ENCODE data around the gene NCMAP.
"Not testable (repeated sequence)": the region's sequence is repeated elsewhere in the genome, so short reads cannot be mapped to it uniquely, and the experiment has no call there.

The NCMAP gene

DNA sequence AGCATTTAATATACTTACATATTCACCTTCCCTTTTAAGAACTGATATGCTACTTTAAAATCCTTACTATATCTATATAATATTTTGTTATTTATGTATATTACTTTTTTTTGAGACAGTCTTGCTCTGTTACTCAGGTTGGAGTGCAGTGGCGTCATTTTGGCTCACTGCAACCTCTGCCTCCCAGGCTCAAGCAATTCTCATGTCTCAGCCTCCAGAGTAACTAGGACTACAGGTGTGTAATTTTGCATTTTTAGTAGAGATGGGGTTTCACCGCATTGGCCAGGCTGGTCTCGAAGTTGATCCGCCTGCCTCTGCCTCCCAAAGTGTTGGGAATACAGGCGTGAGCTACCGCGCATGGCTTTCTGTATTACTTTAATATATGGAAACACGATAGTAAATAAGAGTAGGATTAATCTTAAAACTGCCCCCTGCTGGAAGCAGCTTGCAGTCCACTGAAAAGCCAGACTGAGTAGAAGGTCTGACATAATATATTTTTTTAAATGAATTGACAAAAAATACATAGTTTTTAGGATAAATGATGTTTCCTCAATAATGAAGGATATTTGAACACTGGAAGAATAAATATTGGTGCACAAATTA, 28.8 kb upstream of the NCMAP start:
- Histone ChIP-seq H3K79me1 (replicated peaks; ENCODE audit: low read length, poor library complexity, severe bottlenecking) (no peaks in the 10 kb centered on the region), H3K4ac (ENCODE audit: low read depth in 1 of 2, low read length in 2 of 2) (no peak overlapping the region), H4K91ac (ENCODE audit: low read length) (no peak overlapping the region), H3K36me3 (ENCODE audit: control insufficient read depth in 1 of 2, insufficient read depth in 2 of 2, low read depth in 1 of 2, low read length in 2 of 2) (no peaks in the 10 kb centered on the region), H3K14ac (ENCODE audit: low read length in 2 of 2) (no peak overlapping the region), H3K18ac (ENCODE audit: low read depth in 1 of 2, low read length in 2 of 2) (no peak overlapping the region), H3K23ac (ENCODE audit: low read length in 2 of 2) (no peak overlapping the region), H3K27me3 (ENCODE audit: control insufficient read depth in 1 of 2, insufficient read depth in 1 of 2, low read length in 2 of 2) (no peaks in the 10 kb centered on the region), H3K9me3 (ENCODE audit: control insufficient read depth, low read length) (no peaks in the 10 kb centered on the region), H2BK12ac (ENCODE audit: low read length in 2 of 2) (no peak overlapping the region), H3K4me3 (ENCODE audit: insufficient read depth in 1 of 2, low read depth in 1 of 2, low read length in 2 of 2) (no peak overlapping the region), H3K4me1 (ENCODE audit: control insufficient read depth, insufficient read depth, low read depth, low read length) (no peaks in the 10 kb centered on the region), H3K4me2 (ENCODE audit: low read length, poor library complexity, severe bottlenecking) (no peak overlapping the region), H3K27ac (ENCODE audit: low read length, poor library complexity, severe bottlenecking) (no peak overlapping the region), H3K9ac (ENCODE audit: low read length) (no peak overlapping the region), H2AFZ (ENCODE audit: low read depth, low read length) (no peak overlapping the region), H2BK15ac (ENCODE audit: low read depth, poor library complexity, severe bottlenecking) (no peak overlapping the region), H2BK120ac (ENCODE audit: low read depth, low read length) (no peak overlapping the region), H2AK5ac (ENCODE audit: low read length, severe bottlenecking) (no peak overlapping the region), H4K8ac (ENCODE audit: low read length) (no peak overlapping the region), H2BK5ac (ENCODE audit: low read depth, low read length, poor library complexity, severe bottlenecking) (no peak overlapping the region)
- peak; percentile 26 for DNase-seq
- WGBS: 97% methylated on average over 8 of the region's 8 CpGs

DNA sequence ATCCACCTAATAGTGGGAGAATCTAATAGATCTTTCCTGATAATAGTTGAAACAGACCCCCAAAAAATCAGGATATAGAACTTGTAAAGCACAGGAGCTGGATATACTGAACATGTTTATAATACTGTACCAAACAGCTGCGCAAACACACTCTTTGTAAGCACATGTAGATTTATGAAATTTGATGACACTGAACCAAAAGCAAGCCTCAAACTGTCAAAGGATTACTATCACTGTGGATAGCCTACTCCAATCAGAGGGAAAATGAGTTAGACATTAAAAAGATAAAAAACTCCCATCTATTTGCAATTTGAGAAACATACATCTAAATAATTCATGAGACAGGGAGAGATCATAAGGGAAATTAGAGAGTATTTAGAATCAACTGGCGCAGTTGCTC, 27.1 kb upstream of the NCMAP start:
- no peaks in the 10 kb centered on the region for H3K36me3 ChIP-seq (ENCODE audit: control insufficient read depth in 1 of 2, insufficient read depth in 2 of 2, low read depth in 1 of 2, low read length in 2 of 2)
- H3K4me1 ChIP-seq (ENCODE audit: control insufficient read depth, insufficient read depth, low read depth, low read length): no peaks in the 10 kb centered on the region
- H4K8ac ChIP-seq (ENCODE audit: low read length): no peak overlapping the region
- no peaks in the 10 kb centered on the region for H3K79me1 ChIP-seq (replicated peaks; ENCODE audit: low read length, poor library complexity, severe bottlenecking)
- H4K91ac ChIP-seq (ENCODE audit: low read length): no peak overlapping the region
- H2BK12ac ChIP-seq (ENCODE audit: low read length in 2 of 2): no peak overlapping the region
- no peak overlapping the region for H2BK5ac ChIP-seq (ENCODE audit: low read depth, low read length, poor library complexity, severe bottlenecking)
- H3K14ac ChIP-seq (ENCODE audit: low read length in 2 of 2): no peak overlapping the region
- H2BK15ac ChIP-seq (ENCODE audit: low read depth, poor library complexity, severe bottlenecking): no peak overlapping the region
- H3K27ac ChIP-seq (ENCODE audit: low read length, poor library complexity, severe bottlenecking): no peak overlapping the region
- H3K4ac ChIP-seq (ENCODE audit: low read depth in 1 of 2, low read length in 2 of 2): no peak overlapping the region
- no peak for DNase-seq
- no peaks in the 10 kb centered on the region for H3K27me3 ChIP-seq (ENCODE audit: control insufficient read depth in 1 of 2, insufficient read depth in 1 of 2, low read length in 2 of 2)
- no peak overlapping the region for H2BK120ac ChIP-seq (ENCODE audit: low read depth, low read length)
- H3K4me3 ChIP-seq (ENCODE audit: insufficient read depth in 1 of 2, low read depth in 1 of 2, low read length in 2 of 2): no peak overlapping the region
- WGBS: 98% methylated on average over 2 of the region's 2 CpGs
- no peak overlapping the region for H3K4me2 ChIP-seq (ENCODE audit: low read length, poor library complexity, severe bottlenecking)
- H3K18ac ChIP-seq (ENCODE audit: low read depth in 1 of 2, low read length in 2 of 2): no peak overlapping the region
- H3K9ac ChIP-seq (ENCODE audit: low read length): no peak overlapping the region
- H2AK5ac ChIP-seq (ENCODE audit: low read length, severe bottlenecking): no peak overlapping the region
- no peak overlapping the region for H2AFZ ChIP-seq (ENCODE audit: low read depth, low read length)
- H3K23ac ChIP-seq (ENCODE audit: low read length in 2 of 2): no peak overlapping the region
- H3K9me3 ChIP-seq (ENCODE audit: control insufficient read depth, low read length): no peaks in the 10 kb centered on the region

DNA sequence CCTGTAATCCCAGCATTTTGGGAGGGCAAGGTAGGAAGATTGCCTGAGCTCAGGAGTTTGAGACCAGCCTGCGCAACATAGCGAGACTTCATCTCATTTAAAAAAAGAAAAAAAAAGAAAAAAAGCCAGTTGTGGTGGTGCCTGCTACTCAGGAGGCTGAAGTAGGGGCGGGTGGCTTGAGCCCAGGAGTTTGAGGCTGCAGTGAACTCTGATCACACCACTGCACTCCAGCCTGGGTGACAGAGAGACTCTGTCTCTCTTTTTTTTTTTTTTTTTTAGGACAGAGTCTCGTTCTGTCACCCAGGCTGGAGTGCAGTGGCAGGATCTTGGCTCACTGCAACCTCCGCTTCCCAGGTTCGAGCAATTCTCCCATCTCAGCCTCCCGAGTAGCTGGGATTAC, 26.6 kb upstream of the NCMAP start:
- WGBS: 94% methylated on average over 7 of the region's 7 CpGs
- not testable (repeated sequence) for H3K4me2 ChIP-seq (ENCODE audit: low read length, poor library complexity, severe bottlenecking); H3K23ac ChIP-seq (ENCODE audit: low read length in 2 of 2); H3K4ac ChIP-seq (ENCODE audit: low read depth in 1 of 2, low read length in 2 of 2); H2BK120ac ChIP-seq (ENCODE audit: low read depth, low read length); H3K9me3 ChIP-seq (ENCODE audit: control insufficient read depth, low read length); H3K9ac ChIP-seq (ENCODE audit: low read length); H3K79me1 ChIP-seq (replicated peaks; ENCODE audit: low read length, poor library complexity, severe bottlenecking); H3K4me1 ChIP-seq (ENCODE audit: control insufficient read depth, insufficient read depth, low read depth, low read length); H3K27ac ChIP-seq (ENCODE audit: low read length, poor library complexity, severe bottlenecking); H3K4me3 ChIP-seq (ENCODE audit: insufficient read depth in 1 of 2, low read depth in 1 of 2, low read length in 2 of 2); H2AK5ac ChIP-seq (ENCODE audit: low read length, severe bottlenecking); H2AFZ ChIP-seq (ENCODE audit: low read depth, low read length); H2BK5ac ChIP-seq (ENCODE audit: low read depth, low read length, poor library complexity, severe bottlenecking); H4K8ac ChIP-seq (ENCODE audit: low read length); H3K36me3 ChIP-seq (ENCODE audit: control insufficient read depth in 1 of 2, insufficient read depth in 2 of 2, low read depth in 1 of 2, low read length in 2 of 2); H2BK12ac ChIP-seq (ENCODE audit: low read length in 2 of 2); H4K91ac ChIP-seq (ENCODE audit: low read length); DNase-seq; H3K14ac ChIP-seq (ENCODE audit: low read length in 2 of 2); H3K18ac ChIP-seq (ENCODE audit: low read depth in 1 of 2, low read length in 2 of 2); H3K27me3 ChIP-seq (ENCODE audit: control insufficient read depth in 1 of 2, insufficient read depth in 1 of 2, low read length in 2 of 2); H2BK15ac ChIP-seq (ENCODE audit: low read depth, poor library complexity, severe bottlenecking)

DNA sequence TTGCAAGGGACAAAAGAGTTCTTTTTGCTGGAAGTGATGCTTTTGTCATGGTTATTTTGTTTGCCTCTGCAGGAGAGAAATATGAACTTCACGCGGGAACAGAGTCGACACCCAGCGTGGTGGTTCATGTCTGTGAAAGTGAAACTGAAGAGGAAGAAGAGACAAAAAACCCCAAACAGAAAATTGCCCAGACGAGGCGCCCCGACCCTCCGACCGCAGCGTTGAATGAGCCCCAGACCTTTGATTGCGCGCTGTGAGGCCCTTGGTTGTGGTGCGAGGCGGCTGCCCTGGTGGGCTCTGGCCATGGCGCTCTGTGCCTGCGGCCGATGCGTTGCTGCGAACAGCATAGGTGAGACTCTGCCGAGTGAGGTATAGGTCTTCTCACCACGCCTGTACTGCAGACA, 20.9 kb upstream of the NCMAP start:
- no peaks in the 10 kb centered on the region for H3K79me1 ChIP-seq (replicated peaks; ENCODE audit: low read length, poor library complexity, severe bottlenecking)
- no peak overlapping the region for H3K23ac ChIP-seq (ENCODE audit: low read length in 2 of 2)
- no peaks in the 10 kb centered on the region for H3K9me3 ChIP-seq (ENCODE audit: control insufficient read depth, low read length)
- no peak overlapping the region for H2AK5ac ChIP-seq (ENCODE audit: low read length, severe bottlenecking)
- H2BK12ac ChIP-seq (ENCODE audit: low read length in 2 of 2): peak overlapping the region in 1 of 2 experiments; percentile 89
- H4K8ac ChIP-seq (ENCODE audit: low read length): no peak overlapping the region
- H3K27me3 ChIP-seq (ENCODE audit: control insufficient read depth in 1 of 2, insufficient read depth in 1 of 2, low read length in 2 of 2): no peaks in the 10 kb centered on the region
- no peak overlapping the region for H3K4me2 ChIP-seq (ENCODE audit: low read length, poor library complexity, severe bottlenecking)
- H3K4me3 ChIP-seq (ENCODE audit: insufficient read depth in 1 of 2, low read depth in 1 of 2, low read length in 2 of 2): no peak overlapping the region
- H4K91ac ChIP-seq (ENCODE audit: low read length): no peak overlapping the region
- H3K14ac ChIP-seq (ENCODE audit: low read length in 2 of 2): no peak overlapping the region
- no peak overlapping the region for H3K9ac ChIP-seq (ENCODE audit: low read length)
- no peak for DNase-seq
- H2BK120ac ChIP-seq (ENCODE audit: low read depth, low read length): no peak overlapping the region
- H2BK5ac ChIP-seq (ENCODE audit: low read depth, low read length, poor library complexity, severe bottlenecking): no peak overlapping the region
- no peak overlapping the region for H3K18ac ChIP-seq (ENCODE audit: low read depth in 1 of 2, low read length in 2 of 2)
- WGBS: 89% methylated on average over 21 of the region's 21 CpGs
- H3K36me3 ChIP-seq (ENCODE audit: control insufficient read depth in 1 of 2, insufficient read depth in 2 of 2, low read depth in 1 of 2, low read length in 2 of 2): peaks cover 0 to 3% of the 10 kb centered on the region in 2 experiments
- H2BK15ac ChIP-seq (ENCODE audit: low read depth, poor library complexity, severe bottlenecking): no peak overlapping the region
- peaks cover 10% of the 10 kb centered on the region for H3K4me1 ChIP-seq (ENCODE audit: control insufficient read depth, insufficient read depth, low read depth, low read length)
- H3K4ac ChIP-seq (ENCODE audit: low read depth in 1 of 2, low read length in 2 of 2): no peak overlapping the region
- no peak overlapping the region for H2AFZ ChIP-seq (ENCODE audit: low read depth, low read length)
- no peak overlapping the region for H3K27ac ChIP-seq (ENCODE audit: low read length, poor library complexity, severe bottlenecking)

All from mesenchymal stem cell (in vitro differentiated cells and primary cell).